PC-3 (cell line): Measurements from ENCODE around the gene CLCF1. TPM values are rescaled to one million over a fixed set of nuclear protein-coding genes. Genes with fewer than 3 reads are reported as not detected.

ENCODE experiments used
- ATAC-seq: fragments of 200-7000 bp; cut with Tn5 transposase; 2 replicates; pipeline ENCODE4 v1.9.1; 2020; ENCODE audit warnings: mild to moderate bottlenecking, moderate library complexity
- BruUV-seq: library from RNA; stranded (reverse); fragments of 400-500 nt; replicated peaks from 2 replicates; lab custom pipeline; 2021; lab: Mats Ljungman, UMichigan
- CTCF ChIA-PET: fragments of 300-600 bp; sonication (Branson Sonifier 250); formaldehyde crosslinking; loops from one replicate; lab custom pipeline; 2022; ENCODE audit warnings: antibody characterized with exemption; lab: Charles Lee
- POLR2A ChIA-PET: fragments of 300-600 bp; sonication (Branson Sonifier 250); formaldehyde crosslinking; loops from one replicate; lab custom pipeline; 2022; ENCODE audit warnings: antibody characterized with exemption; ENCODE audit not compliant: unreplicated experiment; lab: Charles Lee
- DNase-seq: peaks from one replicate; pipeline ENCODE4 v3.0.0-alpha.2; 2015
- H2AFZ ChIP-seq: fragments of 300-600 bp; sonication (generic); 2 replicates; pipeline ENCODE4 v1.6.0; 2016; ENCODE audit warnings: antibody characterized with exemption, low read length
- H3F3A ChIP-seq: fragments of 300-600 bp; sonication (generic); one replicate; pipeline ENCODE4 v1.6.0; 2017; ENCODE audit warnings: antibody characterized with exemption, low read length, control low read depth, mild to moderate bottlenecking; ENCODE audit not compliant: unreplicated experiment
- H3K27ac ChIP-seq: fragments of 300-600 bp; sonication (generic); 2 replicates; pipeline ENCODE4 v1.5.1; 2016; ENCODE audit warnings: mild to moderate bottlenecking, low read length
- H3K27me3 ChIP-seq: fragments of 300-600 bp; sonication (generic); 2 replicates; pipeline ENCODE4 v1.6.1; 2016; ENCODE audit warnings: low read length, mixed read lengths
- H3K36me3 ChIP-seq: fragments of 300-600 bp; sonication (generic); 2 replicates; pipeline ENCODE4 v1.6.1; 2016; ENCODE audit warnings: low read depth, mixed run types, low read length, mixed read lengths
- H3K4me1 ChIP-seq: fragments of 300-600 bp; sonication (generic); 2 replicates; pipeline ENCODE4 v1.5.1; 2016; ENCODE audit warnings: low read length; ENCODE audit not compliant: insufficient read depth
- H3K4me2 ChIP-seq: fragments of 300-600 bp; sonication (generic); 2 replicates; pipeline ENCODE4 v1.6.0; 2016; ENCODE audit warnings: low read length
- H3K4me3 ChIP-seq: fragments of 300-600 bp; sonication (generic); 2 replicates; pipeline ENCODE4 v1.5.1; 2016; ENCODE audit warnings: mild to moderate bottlenecking, low read length, mixed read lengths
- H3K79me2 ChIP-seq: fragments of 300-600 bp; sonication (generic); 2 replicates; pipeline ENCODE4 v1.6.1; 2017; ENCODE audit warnings: low read length, mixed read lengths
- H3K9ac ChIP-seq: fragments of 300-600 bp; sonication (generic); 2 replicates; pipeline ENCODE4 v1.6.0; 2016; ENCODE audit warnings: mild to moderate bottlenecking, low read length
- H3K9me2 ChIP-seq: fragments of 300-600 bp; sonication (generic); replicated peaks from 2 replicates; pipeline ENCODE4 v1.6.1; 2016; ENCODE audit warnings: mixed run types, low read length, mixed read lengths
- H3K9me3 ChIP-seq: fragments of 300-600 bp; sonication (generic); 2 replicates; pipeline ENCODE4 v1.6.1; 2016; ENCODE audit warnings: low read length, mixed read lengths
- H4K20me1 ChIP-seq: fragments of 300-600 bp; sonication (generic); 2 replicates; pipeline ENCODE4 v1.6.1; 2016; ENCODE audit warnings: low read length, mixed read lengths
- EZH2 ChIP-seq: fragments of 300-600 bp; sonication (generic); IDR thresholded peaks from one replicate; pipeline ENCODE4 v1.6.1; 2017; ENCODE audit warnings: antibody characterized with exemption, mild to moderate bottlenecking, low read length; ENCODE audit not compliant: unreplicated experiment
- EZH2phosphoT487 ChIP-seq: fragments of 300-600 bp; sonication (generic); IDR thresholded peaks from 2 replicates; pipeline ENCODE4 v1.6.1; 2018; ENCODE audit warnings: mild to moderate bottlenecking, antibody characterized with exemption, low read length, borderline replicate concordance
- intact Hi-C: fragments of 100-400 bp; cut with micrococcal nuclease; formaldehyde crosslinking; loops from 2 replicates; pipeline ENCODE4 v1.9.0; 2023
- total RNA-seq: library from RNA; depleted of rRNA; stranded (reverse); fragments of >200 nt; gene quantifications from 2 replicates; pipeline ENCODE4 v1.2.3, GENCODE V29; 2014
- TF ChIP-seq, protein P1 (sequence below): fragments of 300-600 bp; sonication (generic); conservative IDR thresholded peaks from 2 replicates; pipeline ENCODE4 v1.5.1; 2017; ENCODE audit warnings: antibody characterized with exemption, low read depth, mild to moderate bottlenecking, low read length

Gene CLCF1
- total RNA-seq, 1 experiment from 2014 or later: 48.3 TPM

DNA sequence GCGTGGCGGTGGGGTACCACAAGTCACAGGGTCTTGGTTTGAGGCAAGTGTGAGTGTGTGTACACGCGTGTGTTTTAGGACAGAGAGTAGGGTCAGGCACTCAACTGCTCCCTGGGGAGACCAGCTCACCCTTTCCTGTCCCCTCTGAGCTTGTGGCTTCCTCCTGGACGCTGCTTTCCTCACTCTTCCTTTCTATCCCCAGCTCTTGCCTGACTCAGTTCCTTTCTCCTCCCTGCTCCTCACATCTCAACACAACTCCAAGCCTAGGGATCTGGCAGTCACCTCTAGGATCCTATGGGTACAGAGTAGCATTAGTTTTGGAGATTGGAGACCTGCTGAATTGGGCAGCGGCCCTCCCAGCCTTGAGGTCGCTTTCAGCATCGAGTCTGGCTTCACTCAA lies 4.1 kb downstream of the CLCF1 start:
- H3K9ac ChIP-seq: no peak overlapping the region
- H3K27ac ChIP-seq: no peak overlapping the region

DNA sequence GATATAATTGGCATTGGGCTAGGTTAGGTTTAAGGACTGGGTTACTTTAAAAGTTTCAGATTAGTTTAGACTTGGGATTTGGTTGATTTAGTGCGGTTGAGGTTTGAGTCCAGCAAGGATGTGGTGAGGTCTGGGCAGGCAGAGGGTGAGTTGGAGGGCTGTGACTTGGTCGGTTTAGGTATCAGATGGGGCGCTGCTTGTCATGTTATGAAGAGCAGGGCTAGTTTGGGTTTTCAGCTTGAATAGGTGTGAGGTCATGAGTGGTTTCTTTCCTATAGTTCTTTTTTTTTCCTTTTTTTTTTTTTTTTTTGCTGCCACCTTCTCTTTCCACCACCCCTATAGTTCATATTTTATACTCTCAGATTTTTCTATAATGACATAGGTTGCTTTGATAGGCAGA lies 4.8 kb downstream of the CLCF1 start:
- no TSS peak for BruUV-seq
- H3K9ac ChIP-seq: no peak overlapping the region
- TF ChIP-seq EZH2phosphoT487 (no peak), EZH2 (no peak)
- TF ChIP-seq, protein P1, sequence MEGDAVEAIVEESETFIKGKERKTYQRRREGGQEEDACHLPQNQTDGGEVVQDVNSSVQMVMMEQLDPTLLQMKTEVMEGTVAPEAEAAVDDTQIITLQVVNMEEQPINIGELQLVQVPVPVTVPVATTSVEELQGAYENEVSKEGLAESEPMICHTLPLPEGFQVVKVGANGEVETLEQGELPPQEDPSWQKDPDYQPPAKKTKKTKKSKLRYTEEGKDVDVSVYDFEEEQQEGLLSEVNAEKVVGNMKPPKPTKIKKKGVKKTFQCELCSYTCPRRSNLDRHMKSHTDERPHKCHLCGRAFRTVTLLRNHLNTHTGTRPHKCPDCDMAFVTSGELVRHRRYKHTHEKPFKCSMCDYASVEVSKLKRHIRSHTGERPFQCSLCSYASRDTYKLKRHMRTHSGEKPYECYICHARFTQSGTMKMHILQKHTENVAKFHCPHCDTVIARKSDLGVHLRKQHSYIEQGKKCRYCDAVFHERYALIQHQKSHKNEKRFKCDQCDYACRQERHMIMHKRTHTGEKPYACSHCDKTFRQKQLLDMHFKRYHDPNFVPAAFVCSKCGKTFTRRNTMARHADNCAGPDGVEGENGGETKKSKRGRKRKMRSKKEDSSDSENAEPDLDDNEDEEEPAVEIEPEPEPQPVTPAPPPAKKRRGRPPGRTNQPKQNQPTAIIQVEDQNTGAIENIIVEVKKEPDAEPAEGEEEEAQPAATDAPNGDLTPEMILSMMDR: no peak
- H2AFZ ChIP-seq: no peak overlapping the region
- H3K9me2 ChIP-seq: no peaks in the 10 kb centered on the region
- no peak for DNase-seq
- H3K4me1 ChIP-seq: peaks cover 18% of the 10 kb centered on the region
- intact Hi-C loops: no loop called here
- H3K36me3 ChIP-seq: peaks cover 45% of the 10 kb centered on the region; the same call in 1 of the 2 replicates
- no peaks in the 10 kb centered on the region for H3K27me3 ChIP-seq
- no peaks in the 10 kb centered on the region for H3K9me3 ChIP-seq
- peaks cover 63% of the 10 kb centered on the region for H4K20me1 ChIP-seq
- ATAC-seq: no peak
- no peak overlapping the region for H3K4me2 ChIP-seq
- peaks cover 89% of the 10 kb centered on the region for H3K79me2 ChIP-seq
- H3K27ac ChIP-seq: no peak overlapping the region
- ChIA-PET POLR2A (no interaction called here), CTCF (interaction anchor here (1.5 kb wide), 1 partner anchor 23 kb away, joined by 4 read pairs; no protein-coding TSS in a partner anchor)
- no peak overlapping the region for H3K4me3 ChIP-seq
- peaks cover 5% of the 10 kb centered on the region for H3F3A ChIP-seq

More for the DNA sequence above, 4.1 kb downstream of the CLCF1 start:
- Histone ChIP-seq H3K79me2 (peaks cover 89% of the 10 kb centered on the region), H3K9me3 (no peaks in the 10 kb centered on the region), H3K4me2 (no peak overlapping the region), H4K20me1 (peaks cover 61% of the 10 kb centered on the region), H2AFZ (no peak overlapping the region), H3K9me2 (no peaks in the 10 kb centered on the region), H3K4me1 (peaks cover 20% of the 10 kb centered on the region), H3K36me3 (peaks cover 43% of the 10 kb centered on the region; the same call in 1 of the 2 replicates), H3K4me3 (no peak overlapping the region), H3F3A (peaks cover 6% of the 10 kb centered on the region), H3K27me3 (no peaks in the 10 kb centered on the region)
- ChIA-PET POLR2A (no interaction called here), CTCF (interaction anchor here (0.9 to 1.5 kb wide), 2 partner anchors 12 to 23 kb away, joined by 3 to 4 read pairs; no protein-coding TSS in a partner anchor)
- DNase-seq: no peak
- TF ChIP-seq EZH2phosphoT487 (no peak), EZH2 (no peak)
- TF ChIP-seq, protein P1: no peak
- TSS peak; percentile 1 for BruUV-seq
- intact Hi-C loops: no loop called here
- no peak for ATAC-seq

- H3K36me3 ChIP-seq: peaks cover 45% of the 10 kb centered on the region; the same call in 1 of the 2 replicates
- peaks cover 5% of the 10 kb centered on the region for H3F3A ChIP-seq
- BruUV-seq: no TSS peak
- no peak overlapping the region for H3K4me3 ChIP-seq
- intact Hi-C loops: no loop called here
- H3K79me2 ChIP-seq: peaks cover 81% of the 10 kb centered on the region
- H3K4me2 ChIP-seq: no peak overlapping the region
- H3K9ac ChIP-seq: no peak overlapping the region
- H3K9me2 ChIP-seq: no peaks in the 10 kb centered on the region
- no peak for ATAC-seq
- H4K20me1 ChIP-seq: peaks cover 63% of the 10 kb centered on the region
- ChIA-PET CTCF (no interaction called here), POLR2A (no interaction called here)
- DNase-seq: no peak
- no peak overlapping the region for H3K27ac ChIP-seq
- no peak overlapping the region for H2AFZ ChIP-seq
- no peaks in the 10 kb centered on the region for H3K27me3 ChIP-seq
- H3K9me3 ChIP-seq: no peaks in the 10 kb centered on the region
- TF ChIP-seq EZH2 (no peak), EZH2phosphoT487 (no peak)
- TF ChIP-seq, protein P1: no peak
- H3K4me1 ChIP-seq: peaks cover 18% of the 10 kb centered on the region
Observed at GRCh38 chr11:67367761-67368227, 5.6 kb downstream of the CLCF1 start.
